ENCODE measurements around the gene AMBP. TPM values are rescaled to one million over a fixed set of nuclear protein-coding genes. Genes with fewer than 3 reads are reported as not detected.

The AMBP gene
- total RNA-seq, 1 experiment from 2014 or later = not detected

GRCh38 chr9:114055894-114056293 lies 22.2 kb downstream of the AMBP start:
- ChIA-PET POLR2A (ENCODE audit: low non-redundant PET) (no interaction called here), CTCF (no interaction called here)
- intact Hi-C loops (cut with micrococcal nuclease; ENCODE audit: unreplicated experiment) = no loop called here
- Histone ChIP-seq H3K4me1 (ENCODE audit: insufficient read depth, low read length, poor library complexity, severe bottlenecking) (no peaks in the 10 kb centered on the region), H3K4me3 (ENCODE audit: low read depth, low read length, poor library complexity, severe bottlenecking) (no peak overlapping the region), H3K9me3 (ENCODE audit: low read depth, low read length, poor library complexity, severe bottlenecking) (no peaks in the 10 kb centered on the region), H3K27me3 (replicated peaks; ENCODE audit: insufficient read depth, low read depth, low read length, poor library complexity) (no peaks in the 10 kb centered on the region), H3K36me3 (ENCODE audit: insufficient read depth, low read length, poor library complexity, severe bottlenecking) (no peaks in the 10 kb centered on the region), H3K27ac (ENCODE audit: low read depth, low read length, poor library complexity, severe bottlenecking) (no peak overlapping the region)
- no peak for DNase-seq (ENCODE audit: low spot score)
- TF ChIP-seq CTCF (conservative IDR thresholded peaks at IDR 0.05; ENCODE audit: low read depth, low read length) = no peak
- no peak for TF ChIP-seq EZH2 (IDR thresholded peaks at IDR 0.05; ENCODE audit: borderline replicate concordance, low read depth, low read length, poor library complexity, severe bottlenecking)
- no TSS peak for BruUV-seq (replicated peaks)

DNA sequence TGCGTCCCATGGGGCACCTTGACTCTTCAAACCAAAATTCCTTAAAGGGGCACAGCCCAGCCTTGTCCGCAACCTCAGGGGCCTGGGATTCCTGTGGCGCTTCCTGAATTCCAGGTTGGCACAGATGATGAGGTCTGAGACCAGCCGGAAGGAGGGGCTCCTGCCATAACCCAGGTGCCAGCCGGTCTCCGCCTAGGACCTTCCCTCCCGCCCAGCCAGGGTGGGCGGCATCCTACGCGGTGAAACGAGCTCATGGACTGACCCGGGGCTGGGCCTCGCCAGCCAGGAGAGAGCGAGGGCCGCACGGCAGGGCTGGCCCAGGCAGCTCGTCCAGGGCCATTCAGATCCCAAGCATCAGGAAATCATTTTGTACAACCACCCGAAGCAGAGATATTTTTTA lies 23.0 kb downstream of the AMBP start:
- no peaks in the 10 kb centered on the region for H3K4me1 ChIP-seq (ENCODE audit: insufficient read depth, low read length, poor library complexity, severe bottlenecking)
- TF ChIP-seq CTCF (conservative IDR thresholded peaks at IDR 0.05; ENCODE audit: low read depth, low read length) (no peak), EZH2 (IDR thresholded peaks at IDR 0.05; ENCODE audit: borderline replicate concordance, low read depth, low read length, poor library complexity, severe bottlenecking) (no peak)
- intact Hi-C loops (cut with micrococcal nuclease; ENCODE audit: unreplicated experiment) = no loop called here
- no peak overlapping the region for H3K4me3 ChIP-seq (ENCODE audit: low read depth, low read length, poor library complexity, severe bottlenecking)
- ChIA-PET CTCF (interaction anchor here (0.6 kb wide), 1 partner anchor 56 kb away, joined by 3 read pairs; no protein-coding TSS in a partner anchor), POLR2A (ENCODE audit: low non-redundant PET) (no interaction called here)
- H3K27ac ChIP-seq (ENCODE audit: low read depth, low read length, poor library complexity, severe bottlenecking) = no peak overlapping the region
- DNase-seq (ENCODE audit: low spot score) = no peak
- BruUV-seq (replicated peaks) = no TSS peak
- no peaks in the 10 kb centered on the region for H3K9me3 ChIP-seq (ENCODE audit: low read depth, low read length, poor library complexity, severe bottlenecking)
- no peaks in the 10 kb centered on the region for H3K27me3 ChIP-seq (replicated peaks; ENCODE audit: insufficient read depth, low read depth, low read length, poor library complexity)
- H3K36me3 ChIP-seq (ENCODE audit: insufficient read depth, low read length, poor library complexity, severe bottlenecking) = peaks cover 1% of the 10 kb centered on the region

GRCh38 chr9:114054191-114054690 lies 23.9 kb downstream of the AMBP start:
- H3K27ac ChIP-seq (ENCODE audit: low read depth, low read length, poor library complexity, severe bottlenecking) = no peak overlapping the region
- intact Hi-C loops (cut with micrococcal nuclease; ENCODE audit: unreplicated experiment) = no loop called here
- no peaks in the 10 kb centered on the region for H3K9me3 ChIP-seq (ENCODE audit: low read depth, low read length, poor library complexity, severe bottlenecking)
- BruUV-seq (replicated peaks) = no TSS peak
- no peak overlapping the region for H3K4me3 ChIP-seq (ENCODE audit: low read depth, low read length, poor library complexity, severe bottlenecking)
- TF ChIP-seq CTCF (conservative IDR thresholded peaks at IDR 0.05; ENCODE audit: low read depth, low read length) = no peak
- no peak for TF ChIP-seq EZH2 (IDR thresholded peaks at IDR 0.05; ENCODE audit: borderline replicate concordance, low read depth, low read length, poor library complexity, severe bottlenecking)
- H3K27me3 ChIP-seq (replicated peaks; ENCODE audit: insufficient read depth, low read depth, low read length, poor library complexity) = no peaks in the 10 kb centered on the region
- peaks cover 4% of the 10 kb centered on the region for H3K36me3 ChIP-seq (ENCODE audit: insufficient read depth, low read length, poor library complexity, severe bottlenecking)
- ChIA-PET CTCF (no interaction called here), POLR2A (ENCODE audit: low non-redundant PET) (no interaction called here)
- H3K4me1 ChIP-seq (ENCODE audit: insufficient read depth, low read length, poor library complexity, severe bottlenecking) = no peaks in the 10 kb centered on the region
- DNase-seq (ENCODE audit: low spot score) = no peak

Data from A673 (cell line).